Thyroid gland (tissue), 4 donors: ENCODE data around the gene MCOLN2.

Source experiments
- POLR2A ChIP-seq, 2 donors: fragments of 450-650 bp; IDR thresholded peaks; one replicate each; pipeline ENCODE4 v1.6.1; 2017; ENCODE audit warnings: antibody characterized with exemption in 2 of 2, mild to moderate bottlenecking in 2 of 2, moderate library complexity in 1 of 2
- TF ChIP-seq, protein P1 (sequence below), 6 experiments: fragments of 200-600 bp in 3 of 6; fragments of 450-650 bp in 3 of 6; sonication (generic) in 3 of 6; IDR thresholded peaks; one replicate each; pipeline ENCODE4 v1.5.1; 2016 to 2019; ENCODE audit warnings: antibody characterized with exemption in 6 of 6, mild to moderate bottlenecking in 2 of 6, inconsistent platforms in 1 of 6, moderate library complexity in 1 of 6

DNA sequence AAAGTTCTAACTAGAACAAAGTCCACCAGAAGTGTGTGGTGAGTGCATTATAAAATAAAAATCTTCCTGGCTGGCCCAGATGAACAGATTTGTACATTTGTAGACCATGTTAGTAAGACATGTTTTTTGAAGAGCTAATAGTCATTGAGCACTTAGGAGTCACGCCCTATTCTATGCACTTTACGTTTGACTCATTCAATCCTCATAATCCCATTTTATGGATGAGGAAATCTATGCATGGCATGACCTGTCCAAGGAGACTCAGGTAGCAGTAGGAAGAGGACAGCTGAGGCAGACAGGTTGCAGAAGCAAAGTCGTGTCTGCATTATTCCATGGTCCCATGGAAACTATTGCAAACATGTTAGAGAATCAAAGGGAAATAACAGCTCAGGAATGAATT lies 73.6 kb downstream of the MCOLN2 start:
- TF ChIP-seq, protein P1, sequence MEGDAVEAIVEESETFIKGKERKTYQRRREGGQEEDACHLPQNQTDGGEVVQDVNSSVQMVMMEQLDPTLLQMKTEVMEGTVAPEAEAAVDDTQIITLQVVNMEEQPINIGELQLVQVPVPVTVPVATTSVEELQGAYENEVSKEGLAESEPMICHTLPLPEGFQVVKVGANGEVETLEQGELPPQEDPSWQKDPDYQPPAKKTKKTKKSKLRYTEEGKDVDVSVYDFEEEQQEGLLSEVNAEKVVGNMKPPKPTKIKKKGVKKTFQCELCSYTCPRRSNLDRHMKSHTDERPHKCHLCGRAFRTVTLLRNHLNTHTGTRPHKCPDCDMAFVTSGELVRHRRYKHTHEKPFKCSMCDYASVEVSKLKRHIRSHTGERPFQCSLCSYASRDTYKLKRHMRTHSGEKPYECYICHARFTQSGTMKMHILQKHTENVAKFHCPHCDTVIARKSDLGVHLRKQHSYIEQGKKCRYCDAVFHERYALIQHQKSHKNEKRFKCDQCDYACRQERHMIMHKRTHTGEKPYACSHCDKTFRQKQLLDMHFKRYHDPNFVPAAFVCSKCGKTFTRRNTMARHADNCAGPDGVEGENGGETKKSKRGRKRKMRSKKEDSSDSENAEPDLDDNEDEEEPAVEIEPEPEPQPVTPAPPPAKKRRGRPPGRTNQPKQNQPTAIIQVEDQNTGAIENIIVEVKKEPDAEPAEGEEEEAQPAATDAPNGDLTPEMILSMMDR (IDR thresholded peaks at IDR 0.05): no peak
- no peak for TF ChIP-seq POLR2A (IDR thresholded peaks at IDR 0.05)
